LNCaP clone FGC (cell line): Measurements from ENCODE around the gene ESR2.

Source experiments
- DNase-seq: peaks from one replicate; pipeline ENCODE4 v3.0.0-alpha.2; 2011; ENCODE audit warnings: low read depth
- H3K4me3 ChIP-seq: 2 replicates; pipeline ENCODE4 v1.5.1; 2011; ENCODE audit warnings: mild to moderate bottlenecking, low read depth, low read length, control low read depth
- CTCF ChIP-seq: IDR thresholded peaks from 2 replicates; pipeline ENCODE4 v1.5.1; 2012; ENCODE audit warnings: mild to moderate bottlenecking; ENCODE audit not compliant: control insufficient read depth, insufficient read depth; ENCODE audit errors: extremely low read depth

The ESR2 gene

DNA sequence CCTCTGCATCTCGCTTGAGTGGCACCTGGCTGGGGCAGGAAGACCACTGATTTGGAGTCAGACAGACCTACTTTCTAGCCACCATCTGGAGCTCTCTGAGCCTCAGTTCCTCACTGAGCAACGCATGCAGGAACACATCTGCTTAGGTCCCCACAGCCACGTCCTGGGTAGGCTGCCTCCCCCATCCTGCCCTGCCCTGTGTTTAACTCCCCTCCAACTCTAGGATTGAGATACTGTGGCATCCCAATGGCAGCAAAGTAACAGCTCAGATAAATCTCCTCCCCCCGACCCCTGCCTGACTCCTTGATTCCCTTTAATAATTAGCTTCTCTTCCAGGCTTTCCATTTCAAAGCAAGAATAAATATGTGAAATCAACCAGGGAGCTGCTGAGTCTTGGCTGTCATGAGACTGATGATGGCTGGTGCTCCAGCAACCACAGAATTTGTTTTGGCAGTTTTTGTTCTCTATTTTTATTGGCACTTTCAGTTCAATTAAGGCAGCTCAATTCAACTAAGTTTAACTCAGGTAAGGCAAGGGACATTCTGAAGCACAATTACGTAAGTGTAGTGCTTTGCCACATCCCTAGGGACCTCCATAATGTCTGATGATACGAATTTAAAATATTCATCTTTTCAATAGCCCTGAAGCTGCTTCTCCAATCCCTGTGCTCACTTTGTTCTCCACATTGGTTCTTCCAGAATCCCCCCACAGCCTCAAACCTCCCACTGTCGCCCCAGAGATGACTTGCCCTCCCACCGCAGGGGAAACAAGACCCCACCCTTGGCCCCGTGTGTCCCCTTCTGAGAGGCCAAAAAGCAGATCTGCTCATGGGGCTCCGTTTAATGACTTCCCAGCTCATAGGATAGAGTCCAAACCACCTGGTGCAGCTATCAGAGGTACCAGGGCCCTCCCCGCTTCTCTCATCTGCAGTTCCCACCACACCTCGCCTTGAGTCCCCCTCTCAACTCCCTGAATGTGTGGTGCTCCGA is 58.2 kb downstream of the ESR2 start:
- TF ChIP-seq CTCF: no peak
- no peak for DNase-seq
- H3K4me3 ChIP-seq: no peak overlapping the region

DNA sequence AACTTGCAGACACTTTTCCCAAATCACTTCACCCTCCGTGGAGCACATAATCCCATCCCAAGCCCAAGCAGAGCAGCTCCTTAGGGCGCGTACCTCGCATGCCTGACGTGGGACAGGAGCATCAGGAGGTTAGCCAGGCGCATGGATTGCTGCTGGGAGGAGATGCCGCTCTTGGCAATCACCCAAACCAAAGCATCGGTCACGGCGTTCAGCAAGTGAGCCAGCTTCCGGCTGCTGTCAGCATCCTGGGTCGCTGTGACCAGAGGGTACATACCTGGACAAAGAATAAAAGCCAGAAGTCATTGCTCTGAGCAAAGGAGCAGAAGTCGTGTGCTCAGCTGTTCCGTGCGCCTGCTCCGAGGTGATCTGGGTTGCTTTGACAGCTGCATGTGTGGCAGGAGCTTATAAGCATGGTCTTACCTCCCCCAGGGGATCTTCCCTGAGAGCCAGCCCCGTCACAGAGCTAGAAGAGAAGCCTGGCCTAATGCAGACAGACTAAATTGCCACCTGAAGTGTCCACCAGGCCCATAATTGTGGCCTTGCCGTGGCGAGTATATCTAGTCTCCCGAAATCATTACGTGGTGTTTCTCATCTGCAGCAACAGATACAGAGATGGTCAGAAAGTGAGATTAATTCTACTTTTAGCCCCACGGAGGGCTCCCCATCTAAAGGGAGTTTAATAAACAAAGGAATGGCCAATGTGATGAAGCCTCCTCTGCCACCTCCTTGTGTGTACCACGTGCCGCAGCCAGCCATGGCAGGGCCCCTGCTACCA is 59.1 kb downstream of the ESR2 start:
- no peak for TF ChIP-seq CTCF
- DNase-seq: no peak
- H3K4me3 ChIP-seq: no peak overlapping the region

- H3K4me3 ChIP-seq: no peak overlapping the region
- no peak for TF ChIP-seq CTCF
- DNase-seq: no peak
Measured at GRCh38 chr14:64233531-64234190, 60.5 kb downstream of the ESR2 start.

DNA sequence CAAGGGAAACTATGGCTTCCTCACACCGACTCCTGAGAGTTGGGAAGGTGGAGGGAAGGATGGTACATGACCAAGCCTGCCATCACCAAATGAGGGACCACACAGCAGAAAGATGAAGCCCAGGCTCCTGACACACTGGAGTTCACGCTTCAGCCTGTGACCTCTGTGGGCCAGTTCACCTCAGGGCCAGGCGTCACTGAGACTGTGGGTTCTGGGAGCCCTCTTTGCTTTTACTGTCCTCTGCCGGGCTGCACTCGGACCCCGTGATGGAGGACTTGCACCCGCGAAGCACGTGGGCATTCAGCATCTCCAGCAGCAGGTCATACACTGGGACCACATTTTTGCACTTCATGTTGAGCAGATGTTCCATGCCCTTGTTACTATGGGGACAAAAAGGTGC is 61.2 kb downstream of the ESR2 start:
- H3K4me3 ChIP-seq: no peak overlapping the region
- no peak for TF ChIP-seq CTCF
- DNase-seq: no peak

DNA sequence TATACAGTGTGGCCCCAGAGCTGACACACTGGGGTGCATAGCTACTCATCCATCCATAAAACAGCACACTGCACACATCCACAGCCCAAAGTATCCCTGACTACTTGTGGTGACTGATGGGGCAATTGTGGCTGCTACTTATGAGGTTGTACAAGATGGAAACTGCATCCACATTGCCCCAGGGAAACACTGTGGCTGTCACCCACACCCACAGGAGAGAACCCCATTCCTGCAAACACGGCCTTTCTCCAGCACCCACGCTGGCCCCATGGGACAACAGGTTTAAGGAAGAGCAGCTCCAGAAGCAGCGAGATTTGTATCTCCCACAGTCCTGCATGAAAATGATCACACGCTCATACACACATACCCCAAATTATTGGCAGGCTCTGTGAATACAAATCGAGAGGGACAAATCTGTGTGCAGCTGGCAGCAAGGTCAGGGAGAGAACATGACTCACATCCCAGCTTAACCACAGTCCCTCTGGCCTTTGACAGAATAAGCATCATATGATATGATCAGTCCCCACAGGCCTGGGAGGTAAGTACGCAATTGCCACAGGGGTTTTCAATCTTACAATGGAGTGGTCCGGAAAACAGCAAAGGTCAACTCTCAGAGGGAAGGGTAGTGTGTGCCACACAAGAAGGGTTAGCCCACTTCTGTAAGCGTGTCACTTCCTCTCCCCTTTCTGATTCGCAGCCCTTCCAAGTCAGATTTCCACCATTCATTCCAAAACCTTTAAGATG is 61.9 kb downstream of the ESR2 start:
- H3K4me3 ChIP-seq: no peak overlapping the region
- no peak for DNase-seq
- TF ChIP-seq CTCF: no peak

DNA sequence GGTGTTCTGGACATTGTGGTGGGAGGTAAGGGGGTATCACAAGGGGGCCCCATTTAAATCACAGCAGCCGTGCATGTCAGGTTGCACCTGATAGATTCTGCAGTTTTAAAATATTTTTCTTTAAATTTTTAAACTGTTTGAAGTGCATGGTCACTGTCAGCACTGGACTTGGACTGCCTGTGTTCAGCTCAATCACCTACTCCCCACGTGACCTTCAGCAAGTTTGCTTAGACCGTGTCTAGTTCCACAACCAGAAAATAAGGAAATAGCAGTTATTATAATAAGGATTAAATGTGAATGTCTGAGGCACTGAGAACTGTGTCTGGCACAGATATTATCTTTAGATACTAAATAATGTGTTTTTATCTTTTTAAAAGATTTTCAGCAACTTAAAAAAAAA is 64.7 kb downstream of the ESR2 start:
- no peak for TF ChIP-seq CTCF
- no peak overlapping the region for H3K4me3 ChIP-seq
- DNase-seq: no peak
